ENCODE data around the gene MAP3K2. TPM values are rescaled to one million over a fixed set of nuclear protein-coding genes. Genes with fewer than 3 reads are reported as not detected.

MAP3K2 gene
- total RNA-seq, 4 donors from 2014 or later, result 29.4 to 49.1 (median 44.0) TPM

DNA sequence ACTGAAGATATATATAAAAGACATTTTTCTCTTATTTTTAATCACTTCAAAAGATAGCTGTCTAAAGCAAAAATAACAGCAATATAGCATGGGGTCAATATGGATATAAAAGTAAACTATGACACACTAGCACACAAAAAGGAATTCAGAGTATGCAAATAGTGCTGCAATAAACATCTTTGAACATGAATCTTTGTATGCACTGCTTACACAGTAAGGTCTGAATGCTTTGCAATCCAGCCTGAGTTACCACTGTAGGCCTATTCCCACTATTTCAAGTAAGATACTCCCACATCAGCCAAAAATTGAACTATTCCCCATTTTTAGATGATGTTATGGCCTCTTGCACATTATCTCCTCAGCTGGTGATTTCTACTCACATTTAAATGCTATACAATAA, 66.5 kb downstream of the MAP3K2 start:
- H3K36me3 ChIP-seq, result peaks cover 86% of the 10 kb centered on the region

DNA sequence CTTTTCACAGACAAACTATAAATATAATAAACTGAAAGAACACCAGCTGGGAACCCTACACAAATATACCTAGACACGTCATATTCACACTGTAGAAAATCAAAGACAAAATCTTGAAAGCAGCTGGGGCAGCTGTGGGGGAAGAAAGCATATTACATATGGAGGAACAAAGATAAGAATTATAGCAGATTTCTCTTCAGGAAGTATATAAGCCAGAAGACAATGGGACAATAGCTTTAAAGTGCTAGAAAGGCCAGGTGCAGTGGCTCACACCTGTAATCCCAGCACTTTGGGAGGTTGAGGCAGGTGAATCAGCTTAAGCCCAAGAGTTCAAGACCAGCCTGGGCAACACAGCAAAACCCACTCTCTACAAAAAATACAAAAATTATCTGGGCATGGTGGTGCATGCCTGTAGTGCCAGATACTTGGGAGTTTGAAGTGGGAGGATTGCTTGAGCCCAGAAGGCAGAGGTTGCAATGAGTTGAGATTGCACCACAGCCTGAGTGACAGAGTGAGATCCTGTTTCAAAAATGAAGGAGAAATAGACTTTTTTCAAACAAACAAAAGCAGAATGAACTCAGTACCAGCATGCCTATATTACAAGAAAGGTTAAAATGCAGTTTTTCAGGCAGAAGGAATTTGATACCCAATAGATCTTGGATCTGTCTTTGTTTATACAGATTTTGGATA, 67.0 kb downstream of the MAP3K2 start:
- H3K27me3 ChIP-seq, result no peaks in the 10 kb centered on the region
- H3K9me3 ChIP-seq, result no peaks in the 10 kb centered on the region
- 100% methylated on average over 1 of the region's 1 CpG for WGBS
- H3K4me3 ChIP-seq, result no peak overlapping the region
- TF ChIP-seq, protein P1, sequence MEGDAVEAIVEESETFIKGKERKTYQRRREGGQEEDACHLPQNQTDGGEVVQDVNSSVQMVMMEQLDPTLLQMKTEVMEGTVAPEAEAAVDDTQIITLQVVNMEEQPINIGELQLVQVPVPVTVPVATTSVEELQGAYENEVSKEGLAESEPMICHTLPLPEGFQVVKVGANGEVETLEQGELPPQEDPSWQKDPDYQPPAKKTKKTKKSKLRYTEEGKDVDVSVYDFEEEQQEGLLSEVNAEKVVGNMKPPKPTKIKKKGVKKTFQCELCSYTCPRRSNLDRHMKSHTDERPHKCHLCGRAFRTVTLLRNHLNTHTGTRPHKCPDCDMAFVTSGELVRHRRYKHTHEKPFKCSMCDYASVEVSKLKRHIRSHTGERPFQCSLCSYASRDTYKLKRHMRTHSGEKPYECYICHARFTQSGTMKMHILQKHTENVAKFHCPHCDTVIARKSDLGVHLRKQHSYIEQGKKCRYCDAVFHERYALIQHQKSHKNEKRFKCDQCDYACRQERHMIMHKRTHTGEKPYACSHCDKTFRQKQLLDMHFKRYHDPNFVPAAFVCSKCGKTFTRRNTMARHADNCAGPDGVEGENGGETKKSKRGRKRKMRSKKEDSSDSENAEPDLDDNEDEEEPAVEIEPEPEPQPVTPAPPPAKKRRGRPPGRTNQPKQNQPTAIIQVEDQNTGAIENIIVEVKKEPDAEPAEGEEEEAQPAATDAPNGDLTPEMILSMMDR (IDR thresholded peaks at IDR 0.05), result no peak
- TF ChIP-seq EP300 (IDR thresholded peaks at IDR 0.05), result no peak
- no peak for TF ChIP-seq POLR2A (IDR thresholded peaks at IDR 0.05)
- TF ChIP-seq POLR2AphosphoS5 (IDR thresholded peaks at IDR 0.05), result no peak
- H3K4me1 ChIP-seq, result no peaks in the 10 kb centered on the region
- H3K27ac ChIP-seq, result no peak overlapping the region
- DNase-seq (ENCODE audit: low spot score in 2 of 2), result no peak
- H3K36me3 ChIP-seq, result peaks cover 89% of the 10 kb centered on the region

More for the DNA sequence above, 66.5 kb downstream of the MAP3K2 start:
- Histone ChIP-seq H3K27ac (no peak overlapping the region), H3K4me3 (no peak overlapping the region), H3K9me3 (no peaks in the 10 kb centered on the region), H3K4me1 (no peaks in the 10 kb centered on the region), H3K27me3 (no peaks in the 10 kb centered on the region)
- TF ChIP-seq EP300 (IDR thresholded peaks at IDR 0.05) (no peak), POLR2AphosphoS5 (IDR thresholded peaks at IDR 0.05) (no peak), POLR2A (IDR thresholded peaks at IDR 0.05) (no peak)
- TF ChIP-seq, protein P1 (IDR thresholded peaks at IDR 0.05), result no peak
- DNase-seq (ENCODE audit: low spot score in 2 of 2), result no peak

DNA sequence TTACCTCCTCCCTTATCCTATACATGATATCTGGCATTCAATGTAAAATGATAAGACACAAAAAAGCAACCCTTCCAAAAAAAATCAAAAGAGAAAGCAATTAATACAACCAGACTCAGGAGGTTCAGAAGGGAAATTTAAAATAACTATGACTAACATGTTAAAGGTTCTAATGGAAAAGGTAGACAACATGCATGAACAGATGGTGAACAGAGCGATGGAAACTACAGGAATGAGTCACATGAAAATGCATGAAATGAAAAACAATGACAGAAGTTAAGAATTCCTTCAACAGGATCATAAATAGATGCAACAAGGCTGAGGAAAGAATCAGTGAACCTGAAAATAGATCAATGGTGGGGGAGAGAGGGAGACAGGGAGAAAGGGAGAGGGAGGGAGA, 67.7 kb downstream of the MAP3K2 start:
- Histone ChIP-seq H3K9me3 (no peaks in the 10 kb centered on the region), H3K27me3 (no peaks in the 10 kb centered on the region), H3K27ac (no peak overlapping the region), H3K36me3 (peaks cover 89% of the 10 kb centered on the region), H3K4me3 (no peak overlapping the region), H3K4me1 (no peaks in the 10 kb centered on the region)
- DNase-seq (ENCODE audit: low spot score in 2 of 2), result no peak
- WGBS, result 100% methylated on average over 1 of the region's 1 CpG
- TF ChIP-seq EP300 (IDR thresholded peaks at IDR 0.05) (no peak), POLR2A (IDR thresholded peaks at IDR 0.05) (no peak), POLR2AphosphoS5 (IDR thresholded peaks at IDR 0.05) (no peak)
- TF ChIP-seq, protein P1 (IDR thresholded peaks at IDR 0.05), result no peak

DNA sequence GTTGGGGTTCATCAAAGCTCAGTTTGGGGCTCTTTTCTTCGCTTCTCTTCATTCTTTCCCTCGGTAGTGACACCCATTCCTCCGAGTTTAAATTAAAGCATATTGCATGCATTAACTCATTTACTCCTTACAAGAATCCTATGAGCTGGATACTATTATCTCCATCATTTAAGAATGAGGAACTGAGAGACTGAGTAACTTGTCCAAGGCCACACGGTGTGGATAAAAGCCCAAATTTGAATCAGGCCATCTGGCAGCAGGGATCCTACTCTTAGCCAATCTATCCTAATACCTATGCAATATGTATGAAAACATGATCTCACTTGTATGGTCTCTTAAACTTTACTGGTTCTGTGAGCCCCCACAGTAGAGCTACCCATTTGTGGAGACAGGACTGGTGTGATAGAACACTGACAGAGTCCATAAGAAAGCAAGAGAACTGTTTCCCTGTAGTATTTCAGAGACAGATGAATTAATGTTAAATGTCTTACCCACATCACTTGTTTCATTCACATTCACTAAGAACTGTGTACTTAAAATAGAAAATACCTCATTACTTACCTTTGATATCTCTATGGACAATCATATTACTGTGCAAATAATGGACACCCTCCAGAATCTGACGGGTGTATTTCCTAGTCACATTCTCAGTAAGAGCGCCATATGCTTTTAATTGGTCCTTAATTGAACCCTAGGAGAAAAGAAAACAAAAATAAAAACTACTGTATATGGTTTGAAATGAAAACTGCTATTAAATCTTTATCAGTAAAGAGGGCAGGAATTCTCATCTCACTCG, 73.4 kb downstream of the MAP3K2 start:
- no peaks in the 10 kb centered on the region for H3K9me3 ChIP-seq
- no peak overlapping the region for H3K27ac ChIP-seq
- no peaks in the 10 kb centered on the region for H3K27me3 ChIP-seq
- H3K4me3 ChIP-seq, result no peak overlapping the region
- H3K4me1 ChIP-seq, result no peaks in the 10 kb centered on the region
- TF ChIP-seq POLR2A (IDR thresholded peaks at IDR 0.05), result no peak
- TF ChIP-seq, protein P1 (IDR thresholded peaks at IDR 0.05), result no peak
- TF ChIP-seq POLR2AphosphoS5 (IDR thresholded peaks at IDR 0.05), result no peak
- no peak for TF ChIP-seq EP300 (IDR thresholded peaks at IDR 0.05)
- peaks cover 90% of the 10 kb centered on the region for H3K36me3 ChIP-seq
- no peak for DNase-seq (ENCODE audit: low spot score in 2 of 2)
- WGBS, result 83% methylated on average over 7 of the region's 7 CpGs

DNA sequence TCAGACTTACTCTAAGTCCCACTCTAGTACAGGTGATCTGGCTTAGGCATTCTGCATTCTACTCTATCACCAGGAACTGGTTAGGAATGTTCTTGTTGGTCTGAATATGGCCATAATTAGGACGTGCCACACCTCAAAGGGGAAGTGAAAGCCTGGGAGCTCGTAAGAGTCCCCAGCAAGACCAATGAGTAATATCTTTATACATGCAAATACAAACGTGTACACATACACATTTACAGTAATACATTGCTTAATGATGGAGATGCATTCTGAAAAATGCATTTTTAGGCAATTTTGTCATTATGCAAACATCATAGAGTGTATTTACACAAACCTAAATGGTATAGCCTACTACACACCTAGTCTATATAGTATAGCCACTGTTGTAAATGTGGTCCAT, 74.4 kb downstream of the MAP3K2 start:
- TF ChIP-seq, protein P1 (IDR thresholded peaks at IDR 0.05), result no peak
- no peak for TF ChIP-seq POLR2AphosphoS5 (IDR thresholded peaks at IDR 0.05)
- no peak for TF ChIP-seq POLR2A (IDR thresholded peaks at IDR 0.05)
- no peak for TF ChIP-seq EP300 (IDR thresholded peaks at IDR 0.05)
- no peaks in the 10 kb centered on the region for H3K9me3 ChIP-seq
- WGBS, result 78% methylated on average over 3 of the region's 3 CpGs
- no peak for DNase-seq (ENCODE audit: low spot score in 2 of 2)
- H3K27ac ChIP-seq, result no peak overlapping the region
- peaks cover 86% of the 10 kb centered on the region for H3K36me3 ChIP-seq
- H3K4me1 ChIP-seq, result no peaks in the 10 kb centered on the region
- H3K4me3 ChIP-seq, result no peak overlapping the region
- H3K27me3 ChIP-seq, result no peaks in the 10 kb centered on the region

Data from suprapubic skin (tissue), 4 donors.